Fibroblast of lung (primary cell): ENCODE measurements around the gene GRK5.

ENCODE experiments used
- EZH2 ChIP-seq: IDR thresholded peaks from 2 replicates; pipeline ENCODE4 v1.5.1; 2012; ENCODE audit warnings: low read length, control low read depth, mild to moderate bottlenecking; ENCODE audit errors: missing control alignments
- TF ChIP-seq, protein P1 (sequence below), 2 donors: IDR thresholded peaks in 1 of 2; conservative IDR thresholded peaks in 1 of 2; 1 replicate in 1 of 2; 2 replicates in 1 of 2; pipeline ENCODE4 v1.5.1; 2011 to 2012; ENCODE audit warnings: low read length in 2 of 2, control low read depth in 1 of 2, inconsistent platforms in 1 of 2, low read depth in 1 of 2, mild to moderate bottlenecking in 1 of 2

DNA sequence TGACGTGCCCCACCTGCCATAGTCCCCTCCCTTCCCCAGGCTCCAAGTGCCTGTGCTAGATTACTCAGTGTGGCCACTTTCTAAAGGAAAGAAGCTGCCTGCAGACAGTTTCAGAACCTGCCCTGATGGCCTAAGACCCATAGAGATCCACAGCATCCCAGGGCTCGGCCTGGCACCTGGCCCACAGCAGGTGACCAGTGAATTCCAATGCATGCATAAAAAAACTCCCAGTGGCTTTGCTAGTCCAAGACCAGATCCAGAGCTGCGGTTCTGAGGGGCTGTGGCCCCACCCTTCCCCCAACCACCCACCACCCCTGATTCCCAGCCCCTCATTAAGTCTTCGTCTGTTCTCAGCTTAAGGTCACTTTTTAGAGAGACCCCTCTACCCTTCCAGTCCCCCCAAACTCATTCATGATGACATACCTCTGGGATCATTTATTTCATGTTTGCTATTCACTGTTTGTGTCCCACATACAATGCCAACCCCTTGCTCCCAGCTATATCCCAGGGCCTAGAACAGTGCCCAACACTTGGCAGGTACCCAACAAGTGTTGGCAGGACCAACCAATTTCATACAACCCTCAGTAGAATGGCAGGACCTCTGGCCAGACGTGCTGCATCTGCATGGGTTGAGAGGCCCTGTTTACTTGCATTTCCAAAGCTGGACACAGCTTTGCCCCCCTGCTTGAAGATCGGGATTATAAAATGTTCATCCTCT, 217.0 kb downstream of the GRK5 start:
- TF ChIP-seq, protein P1, sequence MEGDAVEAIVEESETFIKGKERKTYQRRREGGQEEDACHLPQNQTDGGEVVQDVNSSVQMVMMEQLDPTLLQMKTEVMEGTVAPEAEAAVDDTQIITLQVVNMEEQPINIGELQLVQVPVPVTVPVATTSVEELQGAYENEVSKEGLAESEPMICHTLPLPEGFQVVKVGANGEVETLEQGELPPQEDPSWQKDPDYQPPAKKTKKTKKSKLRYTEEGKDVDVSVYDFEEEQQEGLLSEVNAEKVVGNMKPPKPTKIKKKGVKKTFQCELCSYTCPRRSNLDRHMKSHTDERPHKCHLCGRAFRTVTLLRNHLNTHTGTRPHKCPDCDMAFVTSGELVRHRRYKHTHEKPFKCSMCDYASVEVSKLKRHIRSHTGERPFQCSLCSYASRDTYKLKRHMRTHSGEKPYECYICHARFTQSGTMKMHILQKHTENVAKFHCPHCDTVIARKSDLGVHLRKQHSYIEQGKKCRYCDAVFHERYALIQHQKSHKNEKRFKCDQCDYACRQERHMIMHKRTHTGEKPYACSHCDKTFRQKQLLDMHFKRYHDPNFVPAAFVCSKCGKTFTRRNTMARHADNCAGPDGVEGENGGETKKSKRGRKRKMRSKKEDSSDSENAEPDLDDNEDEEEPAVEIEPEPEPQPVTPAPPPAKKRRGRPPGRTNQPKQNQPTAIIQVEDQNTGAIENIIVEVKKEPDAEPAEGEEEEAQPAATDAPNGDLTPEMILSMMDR (conservative IDR thresholded peaks at IDR 0.05 in 1 of 2, IDR thresholded peaks at IDR 0.05 in 1 of 2; ENCODE audit: low read depth in 1 of 2, low read length in 2 of 2): no peak
- no peak for TF ChIP-seq EZH2
